Activated naive CD4-positive, alpha-beta T cell treated with Interleukin-2 at 50 U/mL for 16 hours (primary cell): ENCODE data around the gene PCDHB6.
"Not testable (repeated sequence)": the region's sequence is repeated elsewhere in the genome, so short reads cannot be mapped to it uniquely, and the experiment has no call there.

Experiments used
- DNase-seq: peaks from one replicate; pipeline ENCODE4 v3.0.0-alpha.2; 2020

The PCDHB6 gene

GRCh38 chr5:141149812-141150211 lies at the start of gene PCDHB6:
Gene PCDHB6 (plus strand): TSS chr5:141150057. CDS start chr5:141150258, 201 bp downstream.
- no peak for DNase-seq

- peak; percentile 7 for DNase-seq
Observed at GRCh38 chr5:141100243-141100805, 49.5 kb upstream of the PCDHB6 start, which contains the start of gene PCDHB3. Gene PCDHB3 (plus strand): TSS chr5:141100473. CDS start chr5:141100650, 177 bp downstream.

GRCh38 chr5:141101059-141101458 lies 48.8 kb upstream of the PCDHB6 start:
- DNase-seq = no peak

- DNase-seq = not testable (repeated sequence)
Observed at GRCh38 chr5:141102070-141102469, 47.8 kb upstream of the PCDHB6 start.

GRCh38 chr5:141102471-141102870 lies 47.4 kb upstream of the PCDHB6 start:
- not testable (repeated sequence) for DNase-seq

GRCh38 chr5:141105350-141105749 lies 44.5 kb upstream of the PCDHB6 start:
- DNase-seq = no peak

- no peak for DNase-seq
Observed at GRCh38 chr5:141119250-141119649, 30.6 kb upstream of the PCDHB6 start.

GRCh38 chr5:141121563-141121962 lies 28.3 kb upstream of the PCDHB6 start, which contains the start of gene PCDHB4:
Gene PCDHB4 (plus strand): TSS chr5:141121818. CDS start chr5:141121999, 181 bp downstream.
- no peak for DNase-seq

- no peak for DNase-seq
Observed at GRCh38 chr5:141121985-141122384, 27.9 kb upstream of the PCDHB6 start.

GRCh38 chr5:141123396-141124135 lies 26.3 kb upstream of the PCDHB6 start:
- not testable (repeated sequence) for DNase-seq

GRCh38 chr5:141127305-141127704 lies 22.6 kb upstream of the PCDHB6 start:
- DNase-seq = no peak

- no peak for DNase-seq
Observed at GRCh38 chr5:141135030-141135717, 14.7 kb upstream of the PCDHB6 start, which contains the start of gene PCDHB5. Gene PCDHB5 (plus strand): TSS chr5:141135206. CDS start chr5:141135435, 229 bp downstream.

GRCh38 chr5:141135718-141136266 lies 14.1 kb upstream of the PCDHB6 start:
- no peak for DNase-seq

- DNase-seq = not testable (repeated sequence)
Observed at GRCh38 chr5:141137346-141137745, 12.5 kb upstream of the PCDHB6 start.

- no peak for DNase-seq
Observed at GRCh38 chr5:141150224-141150992, 551 bp downstream of the PCDHB6 start.

- DNase-seq = no peak
Observed at GRCh38 chr5:141150993-141151325, 1.1 kb downstream of the PCDHB6 start.

GRCh38 chr5:141151632-141152031 lies 1.8 kb downstream of the PCDHB6 start:
- DNase-seq = not testable (repeated sequence)

- DNase-seq = not testable (repeated sequence)
Observed at GRCh38 chr5:141152096-141152495, 2.2 kb downstream of the PCDHB6 start.

GRCh38 chr5:141155540-141156374 lies 5.9 kb downstream of the PCDHB6 start:
- DNase-seq = no peak

- not testable (repeated sequence) for DNase-seq
Observed at GRCh38 chr5:141157356-141157755, 7.5 kb downstream of the PCDHB6 start.

- not testable (repeated sequence) for DNase-seq
Observed at GRCh38 chr5:141157901-141158300, 8.0 kb downstream of the PCDHB6 start.
